ENCODE results near the gene PSMA5. TPM values are rescaled to one million over a fixed set of nuclear protein-coding genes. Genes with fewer than 3 reads are reported as not detected.

The PSMA5 gene
- 38.5 and 48.2 TPM in 2 replicates for total RNA-seq

GRCh38 chr1:109426281-109427170 lies at the start of gene PSMA5:
Gene PSMA5 (minus strand): TSS chr1:109426448. CDS start chr1:109426330, 118 bp downstream.

GRCh38 chr1:109466452-109467300 lies 40.4 kb upstream of the PSMA5 start, which contains the start of gene SYPL2:
Gene SYPL2 (plus strand): TSS chr1:109466546. CDS start chr1:109466844, 298 bp downstream.

DNA sequence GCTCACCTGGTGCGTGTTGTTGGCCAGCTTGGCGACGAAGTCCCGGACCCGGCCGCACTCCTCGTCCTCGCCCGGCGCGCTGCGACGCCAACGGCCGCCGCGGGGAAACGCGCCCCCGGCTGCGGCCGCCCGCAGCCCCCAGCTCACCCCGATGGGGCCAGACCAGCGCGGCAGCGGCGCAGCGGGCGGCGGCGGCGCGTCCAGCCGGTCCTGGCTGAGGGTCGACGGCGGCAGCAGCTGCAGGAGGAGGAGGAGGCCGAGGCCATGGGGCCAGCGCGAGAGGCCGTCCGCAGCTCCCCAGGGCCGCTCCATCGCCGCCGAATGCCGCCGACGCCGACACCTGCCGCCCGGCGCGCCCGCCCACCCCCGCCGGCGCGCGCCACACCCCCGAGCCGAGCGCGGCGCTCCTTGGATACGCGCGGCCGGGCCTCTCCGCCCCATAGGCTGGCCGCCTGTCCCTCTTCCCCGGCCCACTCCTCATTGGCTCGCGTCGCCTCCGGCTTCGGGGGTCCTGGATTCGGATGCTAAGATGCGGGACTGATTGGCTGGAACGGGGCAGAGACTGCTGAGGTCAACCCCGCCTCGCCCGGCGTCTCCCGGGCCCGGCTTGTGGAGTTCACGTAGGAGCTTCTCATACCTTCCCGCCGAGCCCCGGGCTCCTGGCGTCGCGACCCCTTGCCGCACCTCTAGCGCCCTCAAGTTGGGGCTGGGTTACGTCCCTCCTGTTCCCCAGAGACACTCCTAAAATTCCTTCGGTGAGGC lies 28.5 kb downstream of the PSMA5 start, which contains the start of gene SORT1:
Gene SORT1 (minus strand): TSS at position 338 of the 762 bp plus-strand sequence. CDS start 26 bp downstream, at position 312.

Other genes starting within 250 kb of the PSMA5 start
- gene SARS1, start 212.5 kb downstream of the PSMA5 start, total RNA-seq, result 204 and 392 TPM in 2 replicates
- gene CELSR2, start 176.9 kb downstream of the PSMA5 start, total RNA-seq, result 0.34 and 0.63 TPM in 2 replicates
- gene PSRC1, start 143.3 kb downstream of the PSMA5 start, total RNA-seq, result 1.9 and 3.8 TPM in 2 replicates
- not detected in 2 replicates for gene MYBPHL, start 119.4 kb downstream of the PSMA5 start, total RNA-seq
- gene SORT1, start 28.5 kb downstream of the PSMA5 start, total RNA-seq, result 1.2 and 1.4 TPM in 2 replicates
- gene SYPL2, start 40.1 kb upstream of the PSMA5 start, total RNA-seq, result 0.16 and 0.43 TPM in 2 replicates
- gene ATXN7L2, start 57.5 kb upstream of the PSMA5 start, total RNA-seq, result 1.3 and 2.1 TPM in 2 replicates
- 3.6 and 5.2 TPM in 2 replicates for gene CYB561D1, start 67.6 kb upstream of the PSMA5 start, total RNA-seq
- 1.3 and 1.9 TPM in 2 replicates for gene AMIGO1, start 83.3 kb upstream of the PSMA5 start, total RNA-seq
- under 0.01 and 0.34 TPM in 2 replicates for gene GPR61, start 113.4 kb upstream of the PSMA5 start, total RNA-seq
- 13.8 and 15.3 TPM in 2 replicates for gene GNAI3, start 122.2 kb upstream of the PSMA5 start, total RNA-seq
- gene GNAT2, start 193.2 kb upstream of the PSMA5 start, total RNA-seq, result 0.34 and 0.79 TPM in 2 replicates
- 57.1 and 61.6 TPM in 2 replicates for gene AMPD2, start 193.4 kb upstream of the PSMA5 start, total RNA-seq
- 15.6 and 15.9 TPM in 2 replicates for gene GSTM4, start 229.7 kb upstream of the PSMA5 start, total RNA-seq
- 33.7 and 43.5 TPM in 2 replicates for gene GSTM2, start 241.6 kb upstream of the PSMA5 start, total RNA-seq

All from bronchial smooth muscle cell (primary cell).